ENCODE data around the gene DPP6.

DNA sequence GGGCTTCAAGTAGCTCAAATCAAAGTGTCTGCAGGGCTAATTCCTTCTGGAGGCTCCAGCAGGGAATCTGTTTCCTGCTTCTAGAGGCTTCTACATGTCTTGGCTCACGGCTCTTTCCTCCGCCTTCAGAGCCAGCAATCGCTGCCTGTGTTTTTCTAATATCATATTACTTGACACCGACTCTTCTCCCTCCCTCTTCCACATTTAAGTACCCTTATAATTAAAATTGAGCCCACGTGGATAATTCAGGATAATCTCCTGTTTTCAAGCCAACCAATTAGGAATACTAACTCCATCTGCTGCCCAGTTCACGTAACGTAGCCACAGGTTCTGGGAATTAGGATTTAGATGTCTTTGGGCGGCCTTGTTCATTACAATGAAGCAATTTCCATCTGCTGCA is 372.2 kb downstream of the DPP6 start:
- TF ChIP-seq POLR2AphosphoS5 (IDR thresholded peaks at IDR 0.05): no peak
- TF ChIP-seq, protein P1, sequence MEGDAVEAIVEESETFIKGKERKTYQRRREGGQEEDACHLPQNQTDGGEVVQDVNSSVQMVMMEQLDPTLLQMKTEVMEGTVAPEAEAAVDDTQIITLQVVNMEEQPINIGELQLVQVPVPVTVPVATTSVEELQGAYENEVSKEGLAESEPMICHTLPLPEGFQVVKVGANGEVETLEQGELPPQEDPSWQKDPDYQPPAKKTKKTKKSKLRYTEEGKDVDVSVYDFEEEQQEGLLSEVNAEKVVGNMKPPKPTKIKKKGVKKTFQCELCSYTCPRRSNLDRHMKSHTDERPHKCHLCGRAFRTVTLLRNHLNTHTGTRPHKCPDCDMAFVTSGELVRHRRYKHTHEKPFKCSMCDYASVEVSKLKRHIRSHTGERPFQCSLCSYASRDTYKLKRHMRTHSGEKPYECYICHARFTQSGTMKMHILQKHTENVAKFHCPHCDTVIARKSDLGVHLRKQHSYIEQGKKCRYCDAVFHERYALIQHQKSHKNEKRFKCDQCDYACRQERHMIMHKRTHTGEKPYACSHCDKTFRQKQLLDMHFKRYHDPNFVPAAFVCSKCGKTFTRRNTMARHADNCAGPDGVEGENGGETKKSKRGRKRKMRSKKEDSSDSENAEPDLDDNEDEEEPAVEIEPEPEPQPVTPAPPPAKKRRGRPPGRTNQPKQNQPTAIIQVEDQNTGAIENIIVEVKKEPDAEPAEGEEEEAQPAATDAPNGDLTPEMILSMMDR (IDR thresholded peaks at IDR 0.05): no peak
